H1 (cell line): ENCODE measurements around the gene DHRS13. TPM values are rescaled to one million over a fixed set of nuclear protein-coding genes. Genes with fewer than 3 reads are reported as not detected.

Source experiments
- CTCF ChIA-PET: fragments of 300-600 bp; sonication (Branson Sonifier 250); formaldehyde crosslinking; loops from one replicate; lab custom pipeline; 2021; ENCODE audit not compliant: partially characterized antibody; lab: Charles Lee
- POLR2A ChIA-PET: fragments of 300-600 bp; sonication (Branson Sonifier 250); formaldehyde crosslinking; loops from one replicate; lab custom pipeline; 2021; ENCODE audit warnings: inconsistent platforms; ENCODE audit not compliant: partially characterized antibody; lab: Charles Lee
- DNase-seq, 2 experiments: peaks; one replicate each; pipeline versions ENCODE4 v3.0.0 to v3.0.0-alpha.2; 2010 to 2022; ENCODE audit warnings: low spot score in 2 of 2, low read depth in 1 of 2, mixed read lengths in 1 of 2
- FAIRE-seq: peaks from 2 replicates; lab custom pipeline; 2011; peaks lifted over from hg19 to GRCh38; lab: Jason Lieb, UNC
- H2AFZ ChIP-seq: 2 replicates; pipeline ENCODE4 v1.8.1; 2012; ENCODE audit warnings: low read length, inconsistent platforms
- H2AK5ac ChIP-seq: 2 replicates; pipeline ENCODE4 v1.6.1; 2013; ENCODE audit warnings: low read depth, low read length
- H2BK120ac ChIP-seq: replicated peaks from 2 replicates; pipeline ENCODE3; 2013; ENCODE audit warnings: low read depth, low read length, inconsistent platforms
- H2BK12ac ChIP-seq: 2 replicates; pipeline ENCODE4 v1.6.1; 2013; ENCODE audit warnings: low read depth, low read length
- H2BK15ac ChIP-seq: 2 replicates; pipeline ENCODE4 v1.6.1; 2013; ENCODE audit warnings: low read length
- H2BK20ac ChIP-seq: 2 replicates; pipeline ENCODE4 v1.6.1; 2013; ENCODE audit warnings: low read length
- H2BK5ac ChIP-seq: 2 replicates; pipeline ENCODE4 v1.6.1; 2013; ENCODE audit warnings: low read depth, low read length
- H3K14ac ChIP-seq: 2 replicates; pipeline ENCODE4 v1.6.1; 2013; ENCODE audit warnings: inconsistent platforms; ENCODE audit not compliant: insufficient read length
- H3K18ac ChIP-seq: 2 replicates; pipeline ENCODE4 v1.6.1; 2013; ENCODE audit warnings: low read length; ENCODE audit errors: extremely low read depth
- H3K23ac ChIP-seq: 2 replicates; pipeline ENCODE4 v1.6.1; 2013; ENCODE audit warnings: inconsistent platforms; ENCODE audit not compliant: insufficient read length
- H3K23me2 ChIP-seq: 2 replicates; pipeline ENCODE4 v1.6.1; 2013; ENCODE audit warnings: low read depth, low read length
- H3K27ac ChIP-seq: 2 replicates; pipeline ENCODE4 v1.6.1; 2011; ENCODE audit warnings: low read depth, low read length, inconsistent platforms
- H3K27me3 ChIP-seq, 4 experiments: replicated peaks in 1 of 4; 1 replicate in 1 of 4; 2 replicates in 3 of 4; pipeline versions ENCODE4 v1.6.1 to v1.8.1; 2011 to 2013; ENCODE audit warnings: low read length in 3 of 4, mild to moderate bottlenecking in 3 of 4, inconsistent platforms in 2 of 4, mixed read lengths in 2 of 4, moderate library complexity in 1 of 4; ENCODE audit not compliant: control insufficient read depth in 3 of 4, insufficient read depth in 3 of 4; ENCODE audit errors: extremely low read depth in 1 of 4
- H3K36me3 ChIP-seq, 4 experiments: 2 replicates each; pipeline versions ENCODE4 v1.6.1 to v1.8.1; 2011 to 2013; ENCODE audit warnings: mild to moderate bottlenecking in 4 of 4, low read length in 3 of 4, moderate library complexity in 2 of 4, control low read depth in 1 of 4, inconsistent platforms in 1 of 4; ENCODE audit not compliant: insufficient read depth in 4 of 4, control insufficient read depth in 2 of 4
- H3K4ac ChIP-seq: replicated peaks from 2 replicates; pipeline ENCODE3; 2013; ENCODE audit warnings: low read length, low read depth, mixed read lengths, inconsistent platforms; ENCODE audit not compliant: insufficient read length
- H3K4me1 ChIP-seq, 4 experiments: replicated peaks in 1 of 4; 1 replicate in 1 of 4; 2 replicates in 3 of 4; pipeline versions ENCODE4 v1.6.1 to v1.8.1; 2011 to 2013; ENCODE audit warnings: low read length in 3 of 4, inconsistent platforms in 2 of 4, mixed read lengths in 1 of 4; ENCODE audit not compliant: insufficient read depth in 4 of 4, control insufficient read depth in 3 of 4
- H3K4me2 ChIP-seq, 2 experiments: 2 replicates each; pipeline versions ENCODE4 v1.6.1 to v1.8.1; 2011 to 2013; ENCODE audit warnings: low read depth in 2 of 2, low read length in 2 of 2, control low read depth in 1 of 2, inconsistent platforms in 1 of 2, mild to moderate bottlenecking in 1 of 2; ENCODE audit not compliant: insufficient read depth in 1 of 2
- H3K4me3 ChIP-seq, 4 experiments: fragments of 200-600, 300-600 bp in 1 of 4; sonication (generic), shearing (Covaris generic), sonication (Bioruptor Twin) in 1 of 4; 2 replicates each; pipeline versions ENCODE4 v1.5.1 to v1.8.1; 2011 to 2016; ENCODE audit warnings: low read length in 4 of 4, low read depth in 3 of 4, control low read depth in 2 of 4, inconsistent platforms in 2 of 4, mild to moderate bottlenecking in 2 of 4, mixed read lengths in 1 of 4, moderate library complexity in 1 of 4; ENCODE audit not compliant: insufficient read depth in 2 of 4; ENCODE audit errors: extremely low read depth in 1 of 4
- H3K56ac ChIP-seq: replicated peaks from 2 replicates; pipeline ENCODE3; 2013; ENCODE audit warnings: low read depth, mild to moderate bottlenecking, mixed read lengths, low read length, inconsistent platforms; ENCODE audit not compliant: insufficient read length
- H3K79me1 ChIP-seq: 2 replicates; pipeline ENCODE4 v1.6.1; 2013; ENCODE audit warnings: low read depth, low read length, control low read depth
- H3K79me2 ChIP-seq, 2 experiments: 2 replicates each; pipeline versions ENCODE4 v1.6.1 to v1.8.1; 2012 to 2013; ENCODE audit warnings: low read length in 2 of 2, mild to moderate bottlenecking in 2 of 2, inconsistent platforms in 1 of 2; ENCODE audit not compliant: insufficient read depth in 2 of 2, control insufficient read depth in 1 of 2
- H3K9ac ChIP-seq, 4 experiments: replicated peaks in 1 of 4; 1 replicate in 1 of 4; 2 replicates in 3 of 4; pipeline versions ENCODE4 v1.6.1 to v1.8.1; 2011 to 2013; ENCODE audit warnings: low read depth in 3 of 4, low read length in 3 of 4, control low read depth in 2 of 4, mild to moderate bottlenecking in 2 of 4, moderate library complexity in 2 of 4, inconsistent platforms in 1 of 4; ENCODE audit errors: extremely low read depth in 1 of 4
- H3K9me3 ChIP-seq, 2 experiments: 2 replicates each; pipeline versions ENCODE4 v1.6.1 to v1.8.1; 2012 to 2013; ENCODE audit warnings: mild to moderate bottlenecking in 2 of 2, moderate library complexity in 2 of 2, control low read depth in 1 of 2, inconsistent platforms in 1 of 2, low read depth in 1 of 2, low read length in 1 of 2, mixed read lengths in 1 of 2; ENCODE audit not compliant: insufficient read depth in 2 of 2
- H4K20me1 ChIP-seq, 2 experiments: replicated peaks in 1 of 2; 2 replicates each; pipeline versions ENCODE3 to v1.8.1; 2011 to 2013; ENCODE audit warnings: inconsistent platforms in 2 of 2, low read length in 2 of 2, mild to moderate bottlenecking in 1 of 2; ENCODE audit not compliant: insufficient read depth in 2 of 2, control insufficient read depth in 1 of 2
- H4K5ac ChIP-seq: 2 replicates; pipeline ENCODE4 v1.6.1; 2013; ENCODE audit warnings: low read length, low read depth, mixed read lengths, inconsistent platforms; ENCODE audit not compliant: insufficient read length
- H4K8ac ChIP-seq: 2 replicates; pipeline ENCODE4 v1.8.0; 2013; ENCODE audit warnings: mild to moderate bottlenecking, moderate library complexity, low read length, inconsistent platforms; ENCODE audit not compliant: insufficient read depth; ENCODE audit errors: extremely low read depth
- H4K91ac ChIP-seq: replicated peaks from 2 replicates; pipeline ENCODE3; 2013; ENCODE audit warnings: low read length, mixed read lengths, inconsistent platforms; ENCODE audit not compliant: insufficient read length
- BACH1 ChIP-seq: IDR thresholded peaks from 2 replicates; pipeline ENCODE4 v1.6.1; 2012; ENCODE audit warnings: low read length, improper control_type of control experiment
- BRCA1 ChIP-seq: IDR thresholded peaks from 2 replicates; pipeline ENCODE4 v1.6.1; 2012; ENCODE audit warnings: low read depth, low read length, improper control_type of control experiment
- CTBP2 ChIP-seq: IDR thresholded peaks from 2 replicates; pipeline ENCODE4 v1.7.0; 2011; ENCODE audit warnings: borderline replicate concordance, mild to moderate bottlenecking, moderate library complexity, mixed read lengths, low read length; ENCODE audit not compliant: insufficient read depth, insufficient read length
- EZH2 ChIP-seq: fragments of 200-600 bp; sonication (generic); IDR thresholded peaks from 2 replicates; pipeline ENCODE4 v1.7.1; 2012; ENCODE audit warnings: low read depth, mild to moderate bottlenecking, moderate library complexity, low read length, inconsistent platforms; ENCODE audit not compliant: severe bottlenecking
- POU5F1 ChIP-seq: IDR thresholded peaks from 2 replicates; pipeline ENCODE4 v1.6.1; 2011; ENCODE audit warnings: low read depth, mild to moderate bottlenecking, low read length, moderate library complexity
- SIX5 ChIP-seq: IDR thresholded peaks from 2 replicates; pipeline ENCODE4 v1.6.1; 2011; ENCODE audit warnings: mild to moderate bottlenecking, low read depth, low read length
- SUZ12 ChIP-seq: fragments of 200-600 bp; sonication (generic); IDR thresholded peaks from 2 replicates; pipeline ENCODE4 v1.6.1; 2012; ENCODE audit warnings: mild to moderate bottlenecking, inconsistent platforms, low read length, moderate library complexity, mixed read lengths
- TAF1 ChIP-seq: IDR thresholded peaks from 2 replicates; pipeline ENCODE4 v1.6.1; 2011; ENCODE audit warnings: mild to moderate bottlenecking, low read depth, low read length
- TAF7 ChIP-seq: optimal IDR thresholded peaks from 2 replicates; pipeline ENCODE3; 2011; ENCODE audit warnings: low read depth, mild to moderate bottlenecking, inconsistent platforms, low read length, moderate library complexity, borderline replicate concordance
- WGBS, 2 experiments: shearing (Covaris generic) in 1 of 2; methylation state at CpG; one replicate each; pipeline versions ENCODE4 v1.1.6 to v1.1.7; 2013 to 2015; ENCODE audit warnings: low lambda C conversion rate in 2 of 2, mixed read lengths in 2 of 2, inconsistent platforms in 1 of 2, low coverage in 1 of 2, missing lambda C conversion rate in 1 of 2; ENCODE audit not compliant: insufficient replicate concordance in 2 of 2, insufficient coverage in 1 of 2, insufficient read length in 1 of 2; ENCODE audit errors: extremely low coverage in 1 of 2, missing lambda C conversion rate in 1 of 2; 5-methylcytosine and 5-hydroxymethylcytosine counted together
- polyA plus RNA-seq, 7 experiments: library from polyadenylated mRNA; depleted of rRNA in 3 of 7; stranded (reverse) in 5 of 7; unstranded in 2 of 7; fragments of >200 nt in 5 of 7; fragments of 200-250 nt in 2 of 7; gene quantifications; 1 replicate in 5 of 7; 2 replicates in 1 of 7; 4 replicates in 1 of 7; pipeline versions ENCODE4 v1.2.1 to v1.2.3, GENCODE V29; 2011 to 2013; ENCODE audit warnings: missing spikeins in 2 of 7, mixed read lengths in 2 of 7
- total RNA-seq: library from RNA; stranded (reverse); fragmentation: NEBNext Ultra II Directional; extraction: Animal tissue kit (Norgen Biotek cat#: 25700); gene quantifications from 2 replicates; pipeline ENCODE4 v1.2.1, GENCODE V29; 2021
- TF ChIP-seq, protein P1 (sequence below): IDR thresholded peaks from 2 replicates; pipeline ENCODE4 v1.6.1; 2012; ENCODE audit warnings: inconsistent platforms
- TF ChIP-seq, protein P2 (sequence below): IDR thresholded peaks from 2 replicates; pipeline ENCODE4 v1.6.1; 2012; ENCODE audit warnings: low read length, inconsistent platforms

The DHRS13 gene
- total and polyA plus RNA-seq, 2 of the 8 experiments (the other 6 are each of a cell fraction or from before 2014, with no cell fraction given) = 23.7 to 30.0 TPM

DNA sequence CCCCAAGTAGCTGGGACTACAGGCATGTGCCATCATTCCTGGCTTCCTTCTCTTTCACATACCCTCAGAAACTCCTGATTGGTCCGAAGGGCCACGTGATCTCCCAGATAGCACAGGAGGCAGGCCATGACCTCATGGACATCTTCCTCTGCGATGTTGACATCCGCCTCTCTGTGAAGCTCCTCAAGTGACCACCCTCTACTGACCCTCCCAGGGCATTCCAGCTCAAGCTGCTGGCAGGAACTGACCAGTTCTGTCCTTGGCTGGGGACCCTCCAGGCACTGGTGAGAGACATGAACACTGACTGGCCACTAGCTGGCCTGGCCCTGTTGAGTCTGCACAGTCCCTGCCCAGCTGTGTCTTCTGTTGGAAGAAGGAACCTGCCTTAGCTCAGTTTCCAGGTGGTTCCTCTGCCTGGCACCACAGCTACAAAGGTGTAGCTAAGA, 42.5 kb downstream of the DHRS13 start:
- no peak overlapping the region for H2BK12ac ChIP-seq
- H3K9me3 ChIP-seq = no peaks in the 10 kb centered on the region
- H3K23ac ChIP-seq = no peak overlapping the region
- peaks cover 0 to 4% (median 0%) of the 10 kb centered on the region in 4 experiments; a peak in 2 of 7 replicates for H3K4me1 ChIP-seq
- no peak overlapping the region for H2BK15ac ChIP-seq
- no peak overlapping the region for H4K91ac ChIP-seq
- H3K9ac ChIP-seq = no peak overlapping the region
- H2AK5ac ChIP-seq = no peak overlapping the region
- peaks cover 1% of the 10 kb centered on the region; the same call in 1 of the 2 replicates for H3K23me2 ChIP-seq
- no peak overlapping the region for H2AFZ ChIP-seq
- DNase-seq = no peak
- H3K4ac ChIP-seq = no peak overlapping the region
- no peak overlapping the region for H4K8ac ChIP-seq
- H3K4me3 ChIP-seq = no peak overlapping the region
- H3K18ac ChIP-seq = no peak overlapping the region
- H3K14ac ChIP-seq = no peak overlapping the region
- H3K27ac ChIP-seq = no peak overlapping the region
- POLR2A ChIA-PET = interaction anchor here (0.6 to 2.2 kb wide), 5 partner anchors 17 to 133 kb away, joined by 3 to 8 read pairs (median 3); partner anchors contain the start of gene FAM222B
- H2BK5ac ChIP-seq = no peak overlapping the region
- no peak overlapping the region for H3K4me2 ChIP-seq
- H2BK120ac ChIP-seq = no peak overlapping the region
- 89% methylated on average over 4 of the region's 4 CpGs; no CpG with 5 or more reads in 1 of the 2 experiments for WGBS, 2 experiments
- CTCF ChIA-PET = interaction anchor here (0.8 to 3.9 kb wide), 10 partner anchors 10 to 133 kb away, joined by 3 to 31 read pairs (median 8); partner anchors contain the start of genes DHRS13, FLOT2 and TLCD1
- no peak for FAIRE-seq
- peaks cover 2% of the 10 kb centered on the region; the same call in 1 of the 2 replicates for H3K79me1 ChIP-seq
- H4K20me1 ChIP-seq = peaks cover 1 to 3% of the 10 kb centered on the region in 2 experiments
- peaks cover 0 to 5% of the 10 kb centered on the region in 2 experiments; a peak in 2 of 4 replicates for H3K79me2 ChIP-seq
- H2BK20ac ChIP-seq = no peak overlapping the region
- H3K36me3 ChIP-seq = peaks cover 16 to 23% (median 20%) of the 10 kb centered on the region in 4 experiments; a peak in 7 of 8 replicates
- H3K27me3 ChIP-seq = no peaks in the 10 kb centered on the region
- no peak overlapping the region for H4K5ac ChIP-seq
- H3K56ac ChIP-seq = no peak overlapping the region
- TF ChIP-seq, protein P1, sequence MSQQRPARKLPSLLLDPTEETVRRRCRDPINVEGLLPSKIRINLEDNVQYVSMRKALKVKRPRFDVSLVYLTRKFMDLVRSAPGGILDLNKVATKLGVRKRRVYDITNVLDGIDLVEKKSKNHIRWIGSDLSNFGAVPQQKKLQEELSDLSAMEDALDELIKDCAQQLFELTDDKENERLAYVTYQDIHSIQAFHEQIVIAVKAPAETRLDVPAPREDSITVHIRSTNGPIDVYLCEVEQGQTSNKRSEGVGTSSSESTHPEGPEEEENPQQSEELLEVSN = no peak
- TF ChIP-seq TAF7 (no peak), EZH2 (no peak), BACH1 (no peak), POU5F1 (no peak), TAF1 (no peak), SIX5 (no peak), SUZ12 (no peak), CTBP2 (no peak), BRCA1 (no peak)
- TF ChIP-seq, protein P2, sequence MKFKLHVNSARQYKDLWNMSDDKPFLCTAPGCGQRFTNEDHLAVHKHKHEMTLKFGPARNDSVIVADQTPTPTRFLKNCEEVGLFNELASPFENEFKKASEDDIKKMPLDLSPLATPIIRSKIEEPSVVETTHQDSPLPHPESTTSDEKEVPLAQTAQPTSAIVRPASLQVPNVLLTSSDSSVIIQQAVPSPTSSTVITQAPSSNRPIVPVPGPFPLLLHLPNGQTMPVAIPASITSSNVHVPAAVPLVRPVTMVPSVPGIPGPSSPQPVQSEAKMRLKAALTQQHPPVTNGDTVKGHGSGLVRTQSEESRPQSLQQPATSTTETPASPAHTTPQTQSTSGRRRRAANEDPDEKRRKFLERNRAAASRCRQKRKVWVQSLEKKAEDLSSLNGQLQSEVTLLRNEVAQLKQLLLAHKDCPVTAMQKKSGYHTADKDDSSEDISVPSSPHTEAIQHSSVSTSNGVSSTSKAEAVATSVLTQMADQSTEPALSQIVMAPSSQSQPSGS = no peak
